H1 (cell line): ENCODE measurements around the gene TMCC3. TPM values are rescaled to one million over a fixed set of nuclear protein-coding genes. Genes with fewer than 3 reads are reported as not detected.

Source experiments
- CTCF ChIA-PET: fragments of 300-600 bp; sonication (Branson Sonifier 250); formaldehyde crosslinking; loops from one replicate; lab custom pipeline; 2021; ENCODE audit not compliant: partially characterized antibody; lab: Charles Lee
- POLR2A ChIA-PET: fragments of 300-600 bp; sonication (Branson Sonifier 250); formaldehyde crosslinking; loops from one replicate; lab custom pipeline; 2021; ENCODE audit warnings: inconsistent platforms; ENCODE audit not compliant: partially characterized antibody; lab: Charles Lee
- DNase-seq, 2 experiments: peaks; one replicate each; pipeline versions ENCODE4 v3.0.0 to v3.0.0-alpha.2; 2010 to 2022; ENCODE audit warnings: low spot score in 2 of 2, low read depth in 1 of 2, mixed read lengths in 1 of 2
- FAIRE-seq: peaks from 2 replicates; lab custom pipeline; 2011; peaks lifted over from hg19 to GRCh38; lab: Jason Lieb, UNC
- H2AFZ ChIP-seq: 2 replicates; pipeline ENCODE4 v1.8.1; 2012; ENCODE audit warnings: low read length, inconsistent platforms
- H2AK5ac ChIP-seq: 2 replicates; pipeline ENCODE4 v1.6.1; 2013; ENCODE audit warnings: low read depth, low read length
- H2BK120ac ChIP-seq: replicated peaks from 2 replicates; pipeline ENCODE3; 2013; ENCODE audit warnings: low read depth, low read length, inconsistent platforms
- H2BK12ac ChIP-seq: 2 replicates; pipeline ENCODE4 v1.6.1; 2013; ENCODE audit warnings: low read depth, low read length
- H2BK15ac ChIP-seq: 2 replicates; pipeline ENCODE4 v1.6.1; 2013; ENCODE audit warnings: low read length
- H2BK20ac ChIP-seq: 2 replicates; pipeline ENCODE4 v1.6.1; 2013; ENCODE audit warnings: low read length
- H2BK5ac ChIP-seq: 2 replicates; pipeline ENCODE4 v1.6.1; 2013; ENCODE audit warnings: low read depth, low read length
- H3K14ac ChIP-seq: 2 replicates; pipeline ENCODE4 v1.6.1; 2013; ENCODE audit warnings: inconsistent platforms; ENCODE audit not compliant: insufficient read length
- H3K18ac ChIP-seq: 2 replicates; pipeline ENCODE4 v1.6.1; 2013; ENCODE audit warnings: low read length; ENCODE audit errors: extremely low read depth
- H3K23ac ChIP-seq: 2 replicates; pipeline ENCODE4 v1.6.1; 2013; ENCODE audit warnings: inconsistent platforms; ENCODE audit not compliant: insufficient read length
- H3K23me2 ChIP-seq: 2 replicates; pipeline ENCODE4 v1.6.1; 2013; ENCODE audit warnings: low read depth, low read length
- H3K27ac ChIP-seq: 2 replicates; pipeline ENCODE4 v1.6.1; 2011; ENCODE audit warnings: low read depth, low read length, inconsistent platforms
- H3K27me3 ChIP-seq, 4 experiments: replicated peaks in 1 of 4; 1 replicate in 1 of 4; 2 replicates in 3 of 4; pipeline versions ENCODE4 v1.6.1 to v1.8.1; 2011 to 2013; ENCODE audit warnings: low read length in 3 of 4, mild to moderate bottlenecking in 3 of 4, inconsistent platforms in 2 of 4, mixed read lengths in 2 of 4, moderate library complexity in 1 of 4; ENCODE audit not compliant: control insufficient read depth in 3 of 4, insufficient read depth in 3 of 4; ENCODE audit errors: extremely low read depth in 1 of 4
- H3K36me3 ChIP-seq, 4 experiments: 2 replicates each; pipeline versions ENCODE4 v1.6.1 to v1.8.1; 2011 to 2013; ENCODE audit warnings: mild to moderate bottlenecking in 4 of 4, low read length in 3 of 4, moderate library complexity in 2 of 4, control low read depth in 1 of 4, inconsistent platforms in 1 of 4; ENCODE audit not compliant: insufficient read depth in 4 of 4, control insufficient read depth in 2 of 4
- H3K4ac ChIP-seq: replicated peaks from 2 replicates; pipeline ENCODE3; 2013; ENCODE audit warnings: low read length, low read depth, mixed read lengths, inconsistent platforms; ENCODE audit not compliant: insufficient read length
- H3K4me1 ChIP-seq, 4 experiments: replicated peaks in 1 of 4; 1 replicate in 1 of 4; 2 replicates in 3 of 4; pipeline versions ENCODE4 v1.6.1 to v1.8.1; 2011 to 2013; ENCODE audit warnings: low read length in 3 of 4, inconsistent platforms in 2 of 4, mixed read lengths in 1 of 4; ENCODE audit not compliant: insufficient read depth in 4 of 4, control insufficient read depth in 3 of 4
- H3K4me2 ChIP-seq, 2 experiments: 2 replicates each; pipeline versions ENCODE4 v1.6.1 to v1.8.1; 2011 to 2013; ENCODE audit warnings: low read depth in 2 of 2, low read length in 2 of 2, control low read depth in 1 of 2, inconsistent platforms in 1 of 2, mild to moderate bottlenecking in 1 of 2; ENCODE audit not compliant: insufficient read depth in 1 of 2
- H3K4me3 ChIP-seq, 4 experiments: fragments of 200-600, 300-600 bp in 1 of 4; sonication (generic), shearing (Covaris generic), sonication (Bioruptor Twin) in 1 of 4; 2 replicates each; pipeline versions ENCODE4 v1.5.1 to v1.8.1; 2011 to 2016; ENCODE audit warnings: low read length in 4 of 4, low read depth in 3 of 4, control low read depth in 2 of 4, inconsistent platforms in 2 of 4, mild to moderate bottlenecking in 2 of 4, mixed read lengths in 1 of 4, moderate library complexity in 1 of 4; ENCODE audit not compliant: insufficient read depth in 2 of 4; ENCODE audit errors: extremely low read depth in 1 of 4
- H3K56ac ChIP-seq: replicated peaks from 2 replicates; pipeline ENCODE3; 2013; ENCODE audit warnings: low read depth, mild to moderate bottlenecking, mixed read lengths, low read length, inconsistent platforms; ENCODE audit not compliant: insufficient read length
- H3K79me1 ChIP-seq: 2 replicates; pipeline ENCODE4 v1.6.1; 2013; ENCODE audit warnings: low read depth, low read length, control low read depth
- H3K79me2 ChIP-seq, 2 experiments: 2 replicates each; pipeline versions ENCODE4 v1.6.1 to v1.8.1; 2012 to 2013; ENCODE audit warnings: low read length in 2 of 2, mild to moderate bottlenecking in 2 of 2, inconsistent platforms in 1 of 2; ENCODE audit not compliant: insufficient read depth in 2 of 2, control insufficient read depth in 1 of 2
- H3K9ac ChIP-seq, 4 experiments: replicated peaks in 1 of 4; 1 replicate in 1 of 4; 2 replicates in 3 of 4; pipeline versions ENCODE4 v1.6.1 to v1.8.1; 2011 to 2013; ENCODE audit warnings: low read depth in 3 of 4, low read length in 3 of 4, control low read depth in 2 of 4, mild to moderate bottlenecking in 2 of 4, moderate library complexity in 2 of 4, inconsistent platforms in 1 of 4; ENCODE audit errors: extremely low read depth in 1 of 4
- H3K9me3 ChIP-seq, 2 experiments: 2 replicates each; pipeline versions ENCODE4 v1.6.1 to v1.8.1; 2012 to 2013; ENCODE audit warnings: mild to moderate bottlenecking in 2 of 2, moderate library complexity in 2 of 2, control low read depth in 1 of 2, inconsistent platforms in 1 of 2, low read depth in 1 of 2, low read length in 1 of 2, mixed read lengths in 1 of 2; ENCODE audit not compliant: insufficient read depth in 2 of 2
- H4K20me1 ChIP-seq, 2 experiments: replicated peaks in 1 of 2; 2 replicates each; pipeline versions ENCODE3 to v1.8.1; 2011 to 2013; ENCODE audit warnings: inconsistent platforms in 2 of 2, low read length in 2 of 2, mild to moderate bottlenecking in 1 of 2; ENCODE audit not compliant: insufficient read depth in 2 of 2, control insufficient read depth in 1 of 2
- H4K5ac ChIP-seq: 2 replicates; pipeline ENCODE4 v1.6.1; 2013; ENCODE audit warnings: low read length, low read depth, mixed read lengths, inconsistent platforms; ENCODE audit not compliant: insufficient read length
- H4K8ac ChIP-seq: 2 replicates; pipeline ENCODE4 v1.8.0; 2013; ENCODE audit warnings: mild to moderate bottlenecking, moderate library complexity, low read length, inconsistent platforms; ENCODE audit not compliant: insufficient read depth; ENCODE audit errors: extremely low read depth
- H4K91ac ChIP-seq: replicated peaks from 2 replicates; pipeline ENCODE3; 2013; ENCODE audit warnings: low read length, mixed read lengths, inconsistent platforms; ENCODE audit not compliant: insufficient read length
- ASH2L ChIP-seq: fragments of 200-600, 300-600 bp; sonication (generic); IDR thresholded peaks from one replicate; pipeline ENCODE4 v1.7.1; 2017; ENCODE audit warnings: low read length
- BCL11A ChIP-seq, 2 experiments: IDR thresholded peaks; one replicate each; pipeline ENCODE4 v1.6.1; 2011; ENCODE audit warnings: low read depth in 2 of 2, low read length in 2 of 2, mild to moderate bottlenecking in 2 of 2
- CBX8 ChIP-seq: fragments of 300-800, 300-1000 bp; sonication (generic); IDR thresholded peaks from 2 replicates; pipeline ENCODE4 v1.7.1; 2016; ENCODE audit warnings: low read depth, low read length, borderline replicate concordance
- CREB1 ChIP-seq: IDR thresholded peaks from 2 replicates; pipeline ENCODE4 v1.6.1; 2012; ENCODE audit warnings: inconsistent platforms
- E2F6 ChIP-seq: IDR thresholded peaks from 2 replicates; pipeline ENCODE4 v1.6.1; 2012; ENCODE audit warnings: inconsistent platforms
- EGR1 ChIP-seq: IDR thresholded peaks from 2 replicates; pipeline ENCODE4 v1.6.1; 2011; ENCODE audit warnings: low read depth, low read length, borderline replicate concordance
- HDAC6 ChIP-seq: IDR thresholded peaks from one replicate; pipeline ENCODE4 v1.7.1; 2012; ENCODE audit warnings: low read depth, mild to moderate bottlenecking, inconsistent platforms, low read length, moderate library complexity
- MAFK ChIP-seq: IDR thresholded peaks from 2 replicates; pipeline ENCODE4 v1.6.1; 2012; ENCODE audit warnings: low read depth, mild to moderate bottlenecking, improper control_type of control experiment, low read length
- POU5F1 ChIP-seq: IDR thresholded peaks from 2 replicates; pipeline ENCODE4 v1.6.1; 2011; ENCODE audit warnings: low read depth, mild to moderate bottlenecking, low read length, moderate library complexity
- RXRA ChIP-seq: IDR thresholded peaks from 2 replicates; pipeline ENCODE4 v1.6.1; 2011; ENCODE audit warnings: low read depth, mild to moderate bottlenecking, low read length, moderate library complexity; ENCODE audit not compliant: insufficient read depth
- SP2 ChIP-seq: IDR thresholded peaks from 2 replicates; pipeline ENCODE4 v1.6.1; 2012; ENCODE audit warnings: mild to moderate bottlenecking, low read length, inconsistent platforms
- WGBS, 2 experiments: shearing (Covaris generic) in 1 of 2; methylation state at CpG; one replicate each; pipeline versions ENCODE4 v1.1.6 to v1.1.7; 2013 to 2015; ENCODE audit warnings: low lambda C conversion rate in 2 of 2, mixed read lengths in 2 of 2, inconsistent platforms in 1 of 2, low coverage in 1 of 2, missing lambda C conversion rate in 1 of 2; ENCODE audit not compliant: insufficient replicate concordance in 2 of 2, insufficient coverage in 1 of 2, insufficient read length in 1 of 2; ENCODE audit errors: extremely low coverage in 1 of 2, missing lambda C conversion rate in 1 of 2; 5-methylcytosine and 5-hydroxymethylcytosine counted together
- polyA plus RNA-seq, 7 experiments: library from polyadenylated mRNA; depleted of rRNA in 3 of 7; stranded (reverse) in 5 of 7; unstranded in 2 of 7; fragments of >200 nt in 5 of 7; fragments of 200-250 nt in 2 of 7; gene quantifications; 1 replicate in 5 of 7; 2 replicates in 1 of 7; 4 replicates in 1 of 7; pipeline versions ENCODE4 v1.2.1 to v1.2.3, GENCODE V29; 2011 to 2013; ENCODE audit warnings: missing spikeins in 2 of 7, mixed read lengths in 2 of 7
- total RNA-seq: library from RNA; stranded (reverse); fragmentation: NEBNext Ultra II Directional; extraction: Animal tissue kit (Norgen Biotek cat#: 25700); gene quantifications from 2 replicates; pipeline ENCODE4 v1.2.1, GENCODE V29; 2021

Gene TMCC3
- total and polyA plus RNA-seq, 2 of the 8 experiments (the other 6 are each of a cell fraction or from before 2014, with no cell fraction given) = 1.7 to 4.1 TPM

GRCh38 chr12:94673496-94673895 is 23.1 kb upstream of the TMCC3 start:
- Histone ChIP-seq H2AFZ (no peak overlapping the region), H2BK5ac (no peak overlapping the region), H3K27me3 (no peaks in the 10 kb centered on the region), H3K9ac (no peak overlapping the region), H4K91ac (no peak overlapping the region), H3K23ac (no peak overlapping the region), H4K5ac (no peak overlapping the region), H3K14ac (no peak overlapping the region), H3K56ac (no peak overlapping the region), H3K79me1 (no peaks in the 10 kb centered on the region; the same call in 1 of the 2 replicates), H4K20me1 (no peaks in the 10 kb centered on the region), H2BK120ac (no peak overlapping the region), H2AK5ac (no peak overlapping the region), H3K18ac (no peak overlapping the region), H2BK12ac (no peak overlapping the region), H2BK20ac (no peak overlapping the region), H3K27ac (no peak overlapping the region), H3K36me3 (no peaks in the 10 kb centered on the region), H3K4ac (no peak overlapping the region), H3K4me2 (no peak overlapping the region), H3K4me3 (no peak overlapping the region), H3K23me2 (no peaks in the 10 kb centered on the region), H3K4me1 (peaks cover 0 to 6% (median 0%) of the 10 kb centered on the region in 4 experiments; a peak in 1 of 7 replicates), H3K79me2 (no peaks in the 10 kb centered on the region), H3K9me3 (no peaks in the 10 kb centered on the region), H4K8ac (no peak overlapping the region), H2BK15ac (no peak overlapping the region)
- no peak for FAIRE-seq
- ChIA-PET POLR2A (interaction anchor here (0.9 kb wide), 1 partner anchor 16 kb away, joined by 3 read pairs; no protein-coding TSS in a partner anchor), CTCF (interaction anchor here (0.6 to 0.8 kb wide), 2 partner anchors 20 to 33 kb away, joined by 3 read pairs; no protein-coding TSS in a partner anchor)
- no peak for DNase-seq
- WGBS, 2 experiments = 91% methylated on average over 4 of the region's 4 CpGs; no CpG with 5 or more reads in 1 of the 2 experiments
- no peak for TF ChIP-seq ASH2L
- TF ChIP-seq BCL11A (IDR thresholded peaks at IDR 0.05; ENCODE audit: low read depth in 2 of 2, low read length in 2 of 2) = no peak
- TF ChIP-seq E2F6 = no peak
- no peak for TF ChIP-seq HDAC6
- no peak for TF ChIP-seq RXRA
- TF ChIP-seq CBX8 = no peak
- no peak for TF ChIP-seq SP2
- TF ChIP-seq MAFK = no peak
- TF ChIP-seq EGR1 = no peak
- TF ChIP-seq POU5F1 = no peak
- no peak for TF ChIP-seq CREB1
